Measurements from ENCODE around the gene LSM10.

The LSM10 gene

GRCh38 chr1:36349839-36350238 is 47.9 kb downstream of the LSM10 start:
- DNase-seq: no peak

DNA sequence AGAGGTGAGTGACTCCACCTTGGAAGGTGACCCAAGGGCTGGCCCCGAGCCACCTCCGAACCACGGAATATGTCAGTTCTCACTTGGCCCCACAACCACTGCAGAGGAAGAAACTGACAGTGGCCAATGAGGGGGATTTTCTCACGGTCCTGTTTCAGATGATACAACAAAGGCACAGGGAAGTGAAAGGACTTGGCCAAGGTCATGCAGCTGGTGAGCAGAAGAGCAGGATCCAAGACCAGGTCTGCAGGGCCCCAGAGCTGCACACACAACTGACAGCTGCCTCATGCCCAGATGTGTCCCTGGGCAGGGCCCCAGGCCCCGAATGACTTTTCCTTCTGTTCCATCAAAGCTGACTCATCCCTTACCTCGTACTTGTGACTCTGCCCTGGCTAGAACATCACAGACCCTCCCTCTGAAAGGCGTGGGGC is 48.5 kb downstream of the LSM10 start:
- DNase-seq: no peak

- DNase-seq: no peak
Observed at GRCh38 chr1:36346741-36347370, 50.9 kb downstream of the LSM10 start.

GRCh38 chr1:36345353-36345752 is 52.4 kb downstream of the LSM10 start:
- DNase-seq: no peak

DNA sequence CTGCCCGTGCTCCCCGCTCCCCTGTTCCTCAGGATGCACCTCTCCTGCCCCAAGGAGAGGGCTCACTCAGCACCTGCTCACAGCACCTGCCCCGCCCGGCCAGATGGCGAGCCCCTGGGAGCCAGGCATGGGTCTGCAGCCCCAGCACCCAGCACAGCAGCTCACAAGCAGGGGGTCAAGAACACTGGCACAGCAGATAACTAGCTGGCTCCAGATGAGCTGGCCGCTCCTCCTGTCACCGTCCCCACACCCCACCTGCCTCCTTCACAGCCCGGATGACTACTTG is 53.4 kb downstream of the LSM10 start:
- no peak for DNase-seq

DNA sequence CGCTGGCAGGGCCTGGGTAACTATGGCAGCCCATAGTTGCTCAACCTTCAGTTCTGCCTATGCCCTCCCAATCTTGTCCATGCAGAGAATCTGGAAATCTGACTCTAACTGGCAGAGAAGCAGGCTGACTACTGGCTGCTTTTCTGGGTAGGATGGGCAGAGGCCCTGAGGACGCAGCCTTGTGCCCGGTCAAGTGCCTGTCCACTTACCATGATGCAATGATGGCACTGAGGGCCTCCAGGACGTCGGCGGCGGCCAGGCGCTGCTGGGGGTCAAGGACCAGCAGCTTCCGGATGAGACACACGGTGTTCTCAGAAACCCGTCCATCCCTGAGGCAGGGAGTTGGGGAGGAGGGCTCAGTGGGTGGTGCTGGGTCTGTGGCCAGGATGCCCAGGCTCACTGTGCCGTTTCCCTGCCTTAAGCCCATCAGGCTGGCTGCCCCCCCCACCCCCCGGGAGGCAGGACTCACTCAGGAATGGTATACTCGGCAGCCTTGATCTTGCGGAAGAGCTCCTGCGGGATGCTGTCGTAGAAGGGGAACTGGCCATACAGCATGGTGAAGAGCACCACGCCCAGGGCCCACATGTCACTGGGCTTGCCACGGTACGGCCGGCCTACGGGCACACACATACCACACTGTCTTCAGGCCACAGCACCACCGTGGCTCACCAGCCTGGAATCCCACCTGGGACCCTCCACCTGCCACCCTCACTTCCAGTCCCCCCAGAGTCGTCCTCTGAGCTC is 53.9 kb downstream of the LSM10 start:
- no peak for DNase-seq
